Esophagus (tissue), 2 donors: ENCODE measurements around the gene CAMSAP2. TPM values are rescaled to one million over a fixed set of nuclear protein-coding genes. Genes with fewer than 3 reads are reported as not detected.

Experiments
- H3K27ac ChIP-seq, 2 donors: one replicate each; pipeline ENCODE4 v1.5.1; 2013; ENCODE audit warnings: low read depth in 2 of 2, mild to moderate bottlenecking in 2 of 2, inconsistent platforms in 1 of 2, low read length in 1 of 2, moderate library complexity in 1 of 2
- H3K27me3 ChIP-seq, 2 donors: one replicate each; pipeline ENCODE4 v1.6.1; 2013; ENCODE audit warnings: low read length in 2 of 2, control low read depth in 1 of 2, mild to moderate bottlenecking in 1 of 2; ENCODE audit not compliant: insufficient read depth in 2 of 2, control insufficient read depth in 1 of 2
- H3K36me3 ChIP-seq, 2 donors: one replicate each; pipeline ENCODE4 v1.6.1; 2013; ENCODE audit warnings: low read length in 1 of 2; ENCODE audit not compliant: control insufficient read depth in 2 of 2, insufficient read depth in 2 of 2
- H3K4me1 ChIP-seq, 2 donors: one replicate each; pipeline ENCODE4 v1.6.1; 2013; ENCODE audit warnings: low read length in 1 of 2; ENCODE audit not compliant: control insufficient read depth in 2 of 2, insufficient read depth in 2 of 2
- H3K4me3 ChIP-seq, 2 donors: one replicate each; pipeline ENCODE4 v1.5.1; 2013; ENCODE audit warnings: low read length in 2 of 2, mild to moderate bottlenecking in 2 of 2, low read depth in 1 of 2, moderate library complexity in 1 of 2
- H3K9me3 ChIP-seq, 2 donors: one replicate each; pipeline ENCODE4 v1.6.1; 2013; ENCODE audit warnings: mild to moderate bottlenecking in 2 of 2, low read depth in 1 of 2, low read length in 1 of 2, moderate library complexity in 1 of 2; ENCODE audit not compliant: control insufficient read depth in 2 of 2, insufficient read depth in 1 of 2
- WGBS, 2 donors: extraction: QIAGEN DNeasy Blood & Tissue Kit; methylation state at CpG; one replicate each; pipeline ENCODE4 v1.1.7; 2013; 5-methylcytosine and 5-hydroxymethylcytosine counted together
- polyA plus RNA-seq, 2 donors: library from polyadenylated mRNA; stranded (reverse); fragments of 200-250 nt; gene quantifications; one replicate each; pipeline ENCODE4 v1.2.3, GENCODE V29; 2013
- donor health status: healthy with polysubstance abuse.
- donor health status: Bipolar disorder and iron deficiency.

Gene CAMSAP2
- polyA plus RNA-seq, 2 donors: 5.4 to 7.2 TPM

GRCh38 chr1:200872446-200873115, 133.9 kb downstream of the CAMSAP2 start, which contains the start of gene GPR25:
Gene GPR25 (plus strand): TSS chr1:200872981. CDS start chr1:200873038, 57 bp downstream.
- 76 to 83% methylated on average over 20 to 23 of the region's 23 CpGs for WGBS, 2 donors
- no peaks in the 10 kb centered on the region for H3K9me3 ChIP-seq
- H3K4me3 ChIP-seq: peak within 1 kb of the TSS; percentile 42 to 46
- no peaks in the 10 kb centered on the region for H3K36me3 ChIP-seq
- peaks cover 9 to 13% of the 10 kb centered on the region in 2 donors for H3K4me1 ChIP-seq
- H3K27me3 ChIP-seq: peaks cover 0 to 15% of the 10 kb centered on the region in 2 donors
- peak within 1 kb of the TSS; percentile 16 to 45 for H3K27ac ChIP-seq

GRCh38 chr1:200873116-200873670, 134.5 kb downstream of the CAMSAP2 start:
- peak overlapping the region; percentile 42 to 46 for H3K4me3 ChIP-seq
- H3K27ac ChIP-seq: peak overlapping the region in 1 of 2 donors; percentile 45
- no peaks in the 10 kb centered on the region for H3K36me3 ChIP-seq
- H3K27me3 ChIP-seq: peaks cover 0 to 15% of the 10 kb centered on the region in 2 donors
- H3K9me3 ChIP-seq: no peaks in the 10 kb centered on the region
- H3K4me1 ChIP-seq: peaks cover 9 to 13% of the 10 kb centered on the region in 2 donors
- 15 to 18% methylated on average over 41 to 61 of the region's 61 CpGs for WGBS, 2 donors

- 20 to 33% methylated on average over 55 to 66 of the region's 66 CpGs for WGBS, 2 donors
- H3K27me3 ChIP-seq: peaks cover 0 to 15% of the 10 kb centered on the region in 2 donors
- no peaks in the 10 kb centered on the region for H3K36me3 ChIP-seq
- H3K9me3 ChIP-seq: no peaks in the 10 kb centered on the region
- H3K4me1 ChIP-seq: peaks cover 9 to 13% of the 10 kb centered on the region in 2 donors
- H3K27ac ChIP-seq: peak overlapping the region in 1 of 2 donors; percentile 28
- H3K4me3 ChIP-seq: peak overlapping the region; percentile 42 to 46
Measured at GRCh38 chr1:200873671-200874397, 135.1 kb downstream of the CAMSAP2 start.

- WGBS, 2 donors: 86 to 92% methylated on average over 6 of the region's 6 CpGs
Measured at GRCh38 chr1:200874694-200875093, 136.0 kb downstream of the CAMSAP2 start.

GRCh38 chr1:200875416-200875815, 136.7 kb downstream of the CAMSAP2 start:
- Histone ChIP-seq H3K27me3 (peaks cover 0 to 15% of the 10 kb centered on the region in 2 donors), H3K4me1 (peaks cover 9 to 13% of the 10 kb centered on the region in 2 donors)

More at GRCh38 chr1:200874694-200875093, 136.0 kb downstream of the CAMSAP2 start:
- no peak overlapping the region for H3K27ac ChIP-seq
- H3K4me3 ChIP-seq: no peak overlapping the region
- H3K4me1 ChIP-seq: peaks cover 9 to 13% of the 10 kb centered on the region in 2 donors
- no peaks in the 10 kb centered on the region for H3K36me3 ChIP-seq
- peaks cover 0 to 15% of the 10 kb centered on the region in 2 donors for H3K27me3 ChIP-seq
- H3K9me3 ChIP-seq: no peaks in the 10 kb centered on the region

GRCh38 chr1:200877010-200877409, 138.3 kb downstream of the CAMSAP2 start:
- Histone ChIP-seq H3K4me3 (no peak overlapping the region), H3K27ac (no peak overlapping the region), H3K27me3 (peaks cover 0 to 11% of the 10 kb centered on the region in 2 donors), H3K4me1 (peaks cover 9 to 13% of the 10 kb centered on the region in 2 donors), H3K36me3 (no peaks in the 10 kb centered on the region), H3K9me3 (no peaks in the 10 kb centered on the region)
- WGBS, 2 donors: 77 to 79% methylated on average over 3 of the region's 3 CpGs

More at GRCh38 chr1:200875416-200875815, 136.7 kb downstream of the CAMSAP2 start:
- H3K4me3 ChIP-seq: no peak overlapping the region
- H3K9me3 ChIP-seq: no peaks in the 10 kb centered on the region
- H3K36me3 ChIP-seq: no peaks in the 10 kb centered on the region
- no peak overlapping the region for H3K27ac ChIP-seq
- WGBS, 2 donors: 84 to 86% methylated on average over 5 of the region's 5 CpGs

GRCh38 chr1:200877839-200878551, 139.3 kb downstream of the CAMSAP2 start:
- no peaks in the 10 kb centered on the region for H3K36me3 ChIP-seq
- no peak overlapping the region for H3K4me3 ChIP-seq
- no peaks in the 10 kb centered on the region for H3K9me3 ChIP-seq
- peaks cover 0 to 6% of the 10 kb centered on the region in 2 donors for H3K27me3 ChIP-seq
- H3K4me1 ChIP-seq: peaks cover 6 to 8% of the 10 kb centered on the region in 2 donors
- 76 to 78% methylated on average over 6 of the region's 6 CpGs for WGBS, 2 donors
- no peak overlapping the region for H3K27ac ChIP-seq

- Histone ChIP-seq H3K27me3 (no peaks in the 10 kb centered on the region), H3K4me3 (no peak overlapping the region), H3K9me3 (no peaks in the 10 kb centered on the region), H3K36me3 (no peaks in the 10 kb centered on the region), H3K4me1 (no peaks in the 10 kb centered on the region), H3K27ac (no peak overlapping the region)
- WGBS, 2 donors: 32 to 55% methylated on average over 3 of the region's 3 CpGs
Measured at GRCh38 chr1:200880212-200880611, 141.5 kb downstream of the CAMSAP2 start.

- WGBS, 2 donors: 82 to 86% methylated on average over 3 of the region's 3 CpGs
- H3K27ac ChIP-seq: no peak overlapping the region
- no peaks in the 10 kb centered on the region for H3K4me1 ChIP-seq
- no peaks in the 10 kb centered on the region for H3K27me3 ChIP-seq
- H3K36me3 ChIP-seq: no peaks in the 10 kb centered on the region
- no peak overlapping the region for H3K4me3 ChIP-seq
- H3K9me3 ChIP-seq: no peaks in the 10 kb centered on the region
Measured at GRCh38 chr1:200883118-200883517, 144.4 kb downstream of the CAMSAP2 start.
